RWPE2 (cell line): ENCODE measurements around the gene CACNA1S.

ENCODE experiments used
- ATAC-seq: fragments of 200-7000 bp; cut with Tn5 transposase; 3 replicates; pipeline ENCODE4 v1.9.1; 2021; ENCODE audit warnings: low read depth
- DNase-seq: peaks from one replicate; pipeline ENCODE4 v3.0.0-alpha.2; 2020; ENCODE audit warnings: low spot score
- H3K27ac ChIP-seq: fragments of 450-650 bp; 2 replicates; pipeline ENCODE4 v1.5.1; 2017; ENCODE audit warnings: mild to moderate bottlenecking; ENCODE audit not compliant: poor library complexity, severe bottlenecking
- H3K27me3 ChIP-seq: fragments of 250-450 bp; sonication (Bioruptor Pico); 2 replicates; pipeline ENCODE4 v1.5.1; 2021; ENCODE audit warnings: mild to moderate bottlenecking, moderate library complexity; ENCODE audit not compliant: insufficient read depth, poor library complexity, severe bottlenecking
- H3K36me3 ChIP-seq: fragments of 250-450 bp; sonication (Bioruptor Pico); 2 replicates; pipeline ENCODE4 v1.5.1; 2020; ENCODE audit warnings: low read depth, mild to moderate bottlenecking, moderate library complexity
- H3K4me1 ChIP-seq: fragments of 250-450 bp; sonication (Bioruptor Pico); 2 replicates; pipeline ENCODE4 v1.5.1; 2021; ENCODE audit warnings: mild to moderate bottlenecking, moderate library complexity; ENCODE audit not compliant: insufficient read depth, poor library complexity, severe bottlenecking
- H3K4me3 ChIP-seq: fragments of 250-450 bp; sonication (Bioruptor Pico); 2 replicates; pipeline ENCODE4 v1.5.1; 2021; ENCODE audit warnings: mild to moderate bottlenecking, moderate library complexity; ENCODE audit not compliant: severe bottlenecking
- H3K9me3 ChIP-seq: fragments of 250-450 bp; sonication (Bioruptor Pico); 2 replicates; pipeline ENCODE4 v1.5.1; 2021; ENCODE audit warnings: mild to moderate bottlenecking, moderate library complexity; ENCODE audit not compliant: severe bottlenecking
- TF ChIP-seq, protein P1 (sequence below): fragments of 450-650 bp; IDR thresholded peaks from one replicate; pipeline ENCODE4 v1.5.1; 2017; ENCODE audit warnings: mild to moderate bottlenecking, moderate library complexity; ENCODE audit not compliant: poor library complexity, severe bottlenecking

CACNA1S gene

DNA sequence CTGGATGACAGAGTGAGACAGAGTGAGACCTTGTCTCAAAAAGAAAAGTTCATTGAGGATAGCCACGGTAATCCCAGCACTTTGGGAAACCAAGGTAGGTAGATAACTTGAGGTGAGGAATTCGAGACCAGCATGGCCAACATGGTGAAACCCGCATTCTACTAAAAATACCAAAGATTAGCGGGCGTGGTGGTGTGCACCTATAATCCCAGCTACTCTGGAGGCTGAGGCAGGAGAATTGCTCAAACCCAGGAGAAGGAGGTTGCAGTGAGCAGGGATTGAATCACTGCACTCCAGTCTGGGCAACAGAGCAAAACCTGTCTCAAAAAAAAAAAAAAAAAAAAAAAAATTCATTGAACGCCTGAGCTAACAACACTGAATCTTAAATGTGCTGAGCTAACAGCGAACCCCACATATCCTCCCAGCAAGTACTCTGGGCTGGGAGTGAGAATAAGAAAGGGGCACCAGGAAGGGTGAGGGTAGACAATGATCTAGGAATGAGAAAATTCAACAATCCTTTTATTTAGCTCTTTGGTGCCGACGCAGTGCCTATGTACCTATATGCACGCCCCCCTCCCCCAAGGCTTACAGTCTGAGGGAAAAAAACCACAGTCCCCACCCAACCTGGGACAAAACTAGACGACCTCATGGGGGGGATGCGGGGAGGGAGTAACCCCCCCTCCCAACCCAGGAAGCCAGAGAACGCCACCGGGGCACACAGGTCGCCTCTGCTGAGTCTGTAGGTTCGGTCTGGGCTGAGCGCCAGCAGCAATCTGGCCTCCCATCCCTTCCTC is 1.4 kb upstream of the CACNA1S start:
- TF ChIP-seq, protein P1, sequence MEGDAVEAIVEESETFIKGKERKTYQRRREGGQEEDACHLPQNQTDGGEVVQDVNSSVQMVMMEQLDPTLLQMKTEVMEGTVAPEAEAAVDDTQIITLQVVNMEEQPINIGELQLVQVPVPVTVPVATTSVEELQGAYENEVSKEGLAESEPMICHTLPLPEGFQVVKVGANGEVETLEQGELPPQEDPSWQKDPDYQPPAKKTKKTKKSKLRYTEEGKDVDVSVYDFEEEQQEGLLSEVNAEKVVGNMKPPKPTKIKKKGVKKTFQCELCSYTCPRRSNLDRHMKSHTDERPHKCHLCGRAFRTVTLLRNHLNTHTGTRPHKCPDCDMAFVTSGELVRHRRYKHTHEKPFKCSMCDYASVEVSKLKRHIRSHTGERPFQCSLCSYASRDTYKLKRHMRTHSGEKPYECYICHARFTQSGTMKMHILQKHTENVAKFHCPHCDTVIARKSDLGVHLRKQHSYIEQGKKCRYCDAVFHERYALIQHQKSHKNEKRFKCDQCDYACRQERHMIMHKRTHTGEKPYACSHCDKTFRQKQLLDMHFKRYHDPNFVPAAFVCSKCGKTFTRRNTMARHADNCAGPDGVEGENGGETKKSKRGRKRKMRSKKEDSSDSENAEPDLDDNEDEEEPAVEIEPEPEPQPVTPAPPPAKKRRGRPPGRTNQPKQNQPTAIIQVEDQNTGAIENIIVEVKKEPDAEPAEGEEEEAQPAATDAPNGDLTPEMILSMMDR = no peak
- Histone ChIP-seq H3K27me3 (no peaks in the 10 kb centered on the region), H3K4me1 (no peaks in the 10 kb centered on the region), H3K4me3 (peak overlapping the region; percentile 41), H3K36me3 (no peaks in the 10 kb centered on the region), H3K27ac (no peak overlapping the region), H3K9me3 (no peaks in the 10 kb centered on the region)
- DNase-seq (no peak), ATAC-seq (no peak)

DNA sequence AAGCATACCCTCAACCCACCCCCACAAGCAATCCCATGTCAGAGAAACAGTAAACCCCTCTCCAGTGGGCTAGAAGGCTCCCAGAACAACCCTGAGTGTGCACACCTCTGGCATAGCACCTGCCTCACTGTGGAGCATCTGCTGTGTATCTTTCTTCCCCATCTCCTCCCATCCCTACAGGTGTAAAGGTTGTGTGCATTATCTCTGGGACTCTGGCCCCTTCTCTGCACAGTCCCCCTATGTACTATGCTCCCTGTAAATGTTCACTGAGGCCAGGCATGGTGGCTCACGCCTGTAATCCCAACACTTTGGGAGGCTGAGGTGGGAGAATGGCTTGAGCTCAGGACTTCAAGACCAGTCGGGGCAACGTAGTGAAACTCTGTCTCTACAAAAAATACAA is 700 bp upstream of the CACNA1S start:
- TF ChIP-seq, protein P1 = no peak
- DNase-seq (no peak), ATAC-seq (no peak)
- Histone ChIP-seq H3K9me3 (no peaks in the 10 kb centered on the region), H3K36me3 (no peaks in the 10 kb centered on the region), H3K4me3 (no peak overlapping the region), H3K27me3 (no peaks in the 10 kb centered on the region), H3K4me1 (no peaks in the 10 kb centered on the region), H3K27ac (no peak overlapping the region)

DNA sequence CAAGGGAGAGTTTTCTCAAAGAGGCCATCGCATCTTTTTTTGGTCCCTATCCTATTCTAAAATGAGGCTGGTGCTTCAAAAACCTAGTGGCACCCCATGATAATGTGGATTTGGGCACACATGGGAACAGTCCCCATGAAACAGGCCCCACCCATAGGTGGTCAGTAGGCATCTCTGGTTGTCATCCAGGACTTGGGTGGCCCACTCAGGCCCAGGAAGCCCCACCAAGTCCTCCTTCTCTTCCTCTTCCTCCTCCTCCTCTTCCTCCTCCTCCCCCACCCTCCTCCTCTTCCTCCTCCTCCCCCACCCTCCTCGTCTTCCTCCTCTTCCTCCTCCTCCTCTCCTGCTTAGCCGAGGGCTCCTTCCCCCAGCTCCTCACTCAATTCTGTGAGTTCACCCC is 554 bp downstream of the CACNA1S start:
- no peaks in the 10 kb centered on the region for H3K36me3 ChIP-seq
- no peak overlapping the region for H3K4me3 ChIP-seq
- H3K9me3 ChIP-seq = no peaks in the 10 kb centered on the region
- no peaks in the 10 kb centered on the region for H3K27me3 ChIP-seq
- ATAC-seq = no peak
- H3K27ac ChIP-seq = no peak overlapping the region
- DNase-seq = no peak
- H3K4me1 ChIP-seq = no peaks in the 10 kb centered on the region
- TF ChIP-seq, protein P1 = no peak

DNA sequence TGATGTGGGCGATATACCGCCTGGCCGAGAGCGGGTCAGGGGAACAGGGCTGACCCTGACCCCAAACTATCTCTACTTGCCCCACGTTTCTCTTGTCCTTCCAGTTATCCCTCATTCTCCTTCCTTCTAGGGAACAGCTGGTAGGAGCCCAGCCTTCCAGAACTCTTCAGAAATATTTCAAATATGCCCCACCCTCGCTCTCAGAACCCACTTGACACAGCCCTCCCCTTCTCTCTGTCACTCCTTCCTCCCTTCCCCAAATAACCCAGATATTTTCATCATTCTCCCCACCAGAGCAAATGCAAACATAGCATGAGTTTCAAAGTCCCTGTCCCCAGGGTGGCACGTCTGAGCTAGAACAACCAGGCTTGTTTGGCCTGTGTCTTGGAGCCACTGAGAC is 1.1 kb downstream of the CACNA1S start:
- DNase-seq (no peak), ATAC-seq (no peak)
- H3K27me3 ChIP-seq = no peaks in the 10 kb centered on the region
- no peaks in the 10 kb centered on the region for H3K36me3 ChIP-seq
- no peaks in the 10 kb centered on the region for H3K4me1 ChIP-seq
- H3K9me3 ChIP-seq = no peaks in the 10 kb centered on the region
- H3K4me3 ChIP-seq = no peak overlapping the region
- no peak overlapping the region for H3K27ac ChIP-seq
- TF ChIP-seq, protein P1 = no peak

DNA sequence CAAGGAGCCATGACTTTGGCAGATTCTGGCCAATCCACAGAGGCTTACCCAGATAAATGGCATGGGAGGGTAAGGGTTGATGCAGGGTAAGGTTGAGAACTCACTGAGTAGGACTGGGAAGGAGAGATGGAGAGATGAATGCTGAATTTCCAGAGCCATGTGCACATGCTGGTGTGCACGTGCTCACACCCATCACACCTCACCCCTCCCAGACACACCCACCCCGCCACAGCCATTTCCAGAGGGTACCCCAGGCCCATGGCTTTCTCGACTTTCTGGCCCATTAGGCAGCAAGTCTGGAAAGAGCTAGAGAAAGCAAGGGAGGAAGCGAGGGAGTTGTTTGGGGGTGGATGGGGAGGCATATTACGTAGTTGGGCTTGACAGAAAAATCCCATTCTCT is 1.6 kb downstream of the CACNA1S start:
- H3K27ac ChIP-seq = no peak overlapping the region
- no peaks in the 10 kb centered on the region for H3K27me3 ChIP-seq
- no peak overlapping the region for H3K4me3 ChIP-seq
- no peak for DNase-seq
- H3K36me3 ChIP-seq = no peaks in the 10 kb centered on the region
- no peaks in the 10 kb centered on the region for H3K9me3 ChIP-seq
- TF ChIP-seq, protein P1 = no peak
- no peak for ATAC-seq
- H3K4me1 ChIP-seq = no peaks in the 10 kb centered on the region
